ENCODE results near the gene CACNA1A. TPM values are rescaled to one million over a fixed set of nuclear protein-coding genes. Genes with fewer than 3 reads are reported as not detected.

Gene CACNA1A
- total and polyA plus RNA-seq, 2 of the 13 experiments (the other 11 are each of a cell fraction or from before 2014, with no cell fraction given), result not detected

GRCh38 chr19:13350759-13351158, 155.5 kb downstream of the CACNA1A start:
- FAIRE-seq (no peak), ATAC-seq (no peak), DNase-seq (ENCODE audit: low spot score) (no peak)
- in situ Hi-C loops (cut with HindIII; ENCODE audit: extremely low pct_ligation_motif_present, low pct_unique_long_range_greater_than_20kb) (no loop called here), intact Hi-C loops (cut with micrococcal nuclease; ENCODE audit: unreplicated experiment) (no loop called here)
- no TSS peak for BruUV-seq (replicated peaks)
- Histone ChIP-seq H4K20me1 (ENCODE audit: insufficient read depth, low read length) (no peaks in the 10 kb centered on the region), H3K4me1 (ENCODE audit: insufficient read depth, low read length) (no peaks in the 10 kb centered on the region), H3K4me2 (ENCODE audit: low read depth, low read length) (no peak overlapping the region), H3K27me3 (ENCODE audit: control insufficient read depth in 1 of 2, insufficient read depth in 2 of 2, low read length in 2 of 2) (no peaks in the 10 kb centered on the region; a peak in 1 of 5 replicates), H3K27ac (ENCODE audit: extremely low read length, insufficient read depth, low read length) (no peak overlapping the region), H3K9ac (ENCODE audit: insufficient read depth, low read depth, low read length) (no peak overlapping the region), H3K9me3 (ENCODE audit: low read length) (peaks cover 9% of the 10 kb centered on the region; the same call in 1 of the 2 replicates), H3K36me3 (replicated peaks in 1 of 2; ENCODE audit: control insufficient read depth in 1 of 2, insufficient read depth in 2 of 2, low read length in 2 of 2) (no peaks in the 10 kb centered on the region), H2AFZ (ENCODE audit: low read length) (no peak overlapping the region), H3K79me2 (ENCODE audit: insufficient read depth, low read length) (no peaks in the 10 kb centered on the region), H3K4me3 (replicated peaks in 1 of 3; ENCODE audit: insufficient read depth in 1 of 3, low read depth in 2 of 3, low read length in 3 of 3) (no peak overlapping the region)
- POLR2A ChIA-PET, result no interaction called here
- CTCF ChIA-PET (ENCODE audit: low intra/inter-chr PET ratio, low total read pairs), result no interaction called here
- WGBS (ENCODE audit: low lambda C conversion rate), result 18% methylated on average over 6 of the region's 6 CpGs
- TF ChIP-seq ZBTB49 (CRISPR knock-in tag; IDR thresholded peaks at IDR 0.05; ENCODE audit: borderline replicate concordance) (no peak), CEBPB (IDR thresholded peaks at IDR 0.05; ENCODE audit: borderline replicate concordance, low read depth, low read length) (peak; percentile 63; the same call in 1 of the 2 replicates), ATF7 (IDR thresholded peaks at IDR 0.05) (peak; percentile 53; the same call in 1 of the 2 replicates), ATF7 (CRISPR knock-in tag; IDR thresholded peaks at IDR 0.05) (no peak), ZBTB33 (CRISPR knock-in tag; IDR thresholded peaks at IDR 0.05) (no peak), MYNN (CRISPR knock-in tag; IDR thresholded peaks at IDR 0.05; ENCODE audit: low read depth) (no peak)

Data from HepG2 (cell line).